Measurements from ENCODE around the gene DPM3. TPM values are rescaled to one million over a fixed set of nuclear protein-coding genes. Genes with fewer than 3 reads are reported as not detected.
A peak's percentile ranks its signal among the peaks of the same experiment; 100 is the strongest.

The DPM3 gene
- total and polyA plus RNA-seq, 9 of the 15 experiments (the other 6 are each of a cell fraction or from before 2014, with no cell fraction given): 3.7 to 120 (median 36.4) TPM

DNA sequence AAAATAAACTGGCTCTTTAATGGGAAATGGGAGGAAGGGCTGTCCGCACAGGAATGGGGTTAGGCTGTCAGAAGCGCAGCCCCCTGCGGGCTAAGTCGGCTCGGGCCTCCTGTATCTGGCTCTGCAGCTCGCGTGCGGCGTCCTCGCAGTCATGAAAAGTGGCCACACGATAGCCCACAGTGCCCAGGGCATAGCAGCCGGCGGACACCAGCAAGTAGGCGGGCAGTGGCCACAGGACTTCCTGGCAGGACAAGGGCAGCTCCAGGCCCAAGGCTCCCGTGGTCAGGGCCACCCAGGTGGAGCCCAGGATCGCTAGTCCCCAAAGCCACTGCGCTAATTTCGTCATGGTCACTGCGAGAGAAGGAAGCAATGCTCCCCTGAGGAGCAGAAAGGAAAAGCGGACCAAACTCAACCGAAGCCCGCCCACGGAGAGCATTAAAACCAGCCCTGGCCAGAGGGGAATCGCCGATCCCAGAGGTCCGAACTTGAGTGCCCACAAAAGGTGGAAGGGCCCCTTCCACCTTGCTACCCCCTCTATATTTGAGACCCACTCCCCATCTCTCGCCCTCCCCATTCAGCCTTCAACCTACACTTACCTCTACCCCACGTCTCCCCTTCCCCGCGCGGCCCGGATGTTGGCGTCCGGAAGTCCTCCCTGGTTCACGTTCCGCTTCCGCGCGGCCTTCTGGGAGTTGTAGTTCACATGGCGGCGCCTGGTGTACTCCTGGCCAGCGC is at the start of gene DPM3 (continued):
- TF ChIP-seq MYNN (IDR thresholded peaks at IDR 0.05): no peak
- TF ChIP-seq MYNN (CRISPR knock-in tag; IDR thresholded peaks at IDR 0.05): no peak
- TF ChIP-seq POLR3A (IDR thresholded peaks at IDR 0.05; ENCODE audit: borderline replicate concordance, extremely low read depth, insufficient read depth, insufficient read length): no peak
- no peak for TF ChIP-seq NR2F6 (CRISPR knock-in tag; IDR thresholded peaks at IDR 0.05)
- TF ChIP-seq TFAM (CRISPR knock-in tag; conservative IDR thresholded peaks at IDR 0.05): no peak
- TF ChIP-seq, protein P1, sequence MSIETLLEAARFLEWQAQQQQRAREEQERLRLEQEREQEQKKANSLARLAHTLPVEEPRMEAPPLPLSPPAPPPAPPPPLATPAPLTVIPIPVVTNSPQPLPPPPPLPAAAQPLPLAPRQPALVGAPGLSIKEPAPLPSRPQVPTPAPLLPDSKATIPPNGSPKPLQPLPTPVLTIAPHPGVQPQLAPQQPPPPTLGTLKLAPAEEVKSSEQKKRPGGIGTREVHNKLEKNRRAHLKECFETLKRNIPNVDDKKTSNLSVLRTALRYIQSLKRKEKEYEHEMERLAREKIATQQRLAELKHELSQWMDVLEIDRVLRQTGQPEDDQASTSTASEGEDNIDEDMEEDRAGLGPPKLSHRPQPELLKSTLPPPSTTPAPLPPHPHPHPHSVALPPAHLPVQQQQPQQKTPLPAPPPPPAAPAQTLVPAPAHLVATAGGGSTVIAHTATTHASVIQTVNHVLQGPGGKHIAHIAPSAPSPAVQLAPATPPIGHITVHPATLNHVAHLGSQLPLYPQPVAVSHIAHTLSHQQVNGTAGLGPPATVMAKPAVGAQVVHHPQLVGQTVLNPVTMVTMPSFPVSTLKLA (conservative IDR thresholded peaks at IDR 0.05): peak; percentile 42 to 64; a peak in 3 of 4 replicates
- TF ChIP-seq, protein P2, sequence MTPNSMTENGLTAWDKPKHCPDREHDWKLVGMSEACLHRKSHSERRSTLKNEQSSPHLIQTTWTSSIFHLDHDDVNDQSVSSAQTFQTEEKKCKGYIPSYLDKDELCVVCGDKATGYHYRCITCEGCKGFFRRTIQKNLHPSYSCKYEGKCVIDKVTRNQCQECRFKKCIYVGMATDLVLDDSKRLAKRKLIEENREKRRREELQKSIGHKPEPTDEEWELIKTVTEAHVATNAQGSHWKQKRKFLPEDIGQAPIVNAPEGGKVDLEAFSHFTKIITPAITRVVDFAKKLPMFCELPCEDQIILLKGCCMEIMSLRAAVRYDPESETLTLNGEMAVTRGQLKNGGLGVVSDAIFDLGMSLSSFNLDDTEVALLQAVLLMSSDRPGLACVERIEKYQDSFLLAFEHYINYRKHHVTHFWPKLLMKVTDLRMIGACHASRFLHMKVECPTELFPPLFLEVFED (CRISPR knock-in tag; conservative IDR thresholded peaks at IDR 0.05): peak; percentile 70; the same call in 1 of the 2 replicates
- no peak for TF ChIP-seq ZNF175 (CRISPR knock-in tag; IDR thresholded peaks at IDR 0.05; ENCODE audit: low read depth)
- no peak for TF ChIP-seq ZNF717 (CRISPR knock-in tag; IDR thresholded peaks at IDR 0.05)
- TF ChIP-seq, protein P3, sequence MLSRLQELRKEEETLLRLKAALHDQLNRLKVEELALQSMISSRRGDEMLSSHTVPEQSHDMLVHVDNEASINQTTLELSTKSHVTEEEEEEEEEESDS (CRISPR knock-in tag; IDR thresholded peaks at IDR 0.05): no peak
- no peak for TF ChIP-seq RBM14 (IDR thresholded peaks at IDR 0.05; ENCODE audit: borderline replicate concordance, insufficient read depth, low read depth, low read length)
- TF ChIP-seq CEBPG (CRISPR knock-in tag; IDR thresholded peaks at IDR 0.05): peak; percentile 22; the same call in 1 of the 2 replicates
- peak in 1 of 2 experiments; percentile 16; a peak in 1 of 4 replicates for TF ChIP-seq CEBPG (tag; conservative IDR thresholded peaks at IDR 0.05 in 1 of 2, IDR thresholded peaks at IDR 0.05 in 1 of 2)
- TF ChIP-seq NFRKB (IDR thresholded peaks at IDR 0.05; ENCODE audit: low read depth): peak; percentile 75
- TF ChIP-seq SAFB (IDR thresholded peaks at IDR 0.05; ENCODE audit: borderline replicate concordance, low read depth, low read length): no peak
- TF ChIP-seq E2F3 (CRISPR knock-in tag; IDR thresholded peaks at IDR 0.05): no peak
- TF ChIP-seq, protein P4, sequence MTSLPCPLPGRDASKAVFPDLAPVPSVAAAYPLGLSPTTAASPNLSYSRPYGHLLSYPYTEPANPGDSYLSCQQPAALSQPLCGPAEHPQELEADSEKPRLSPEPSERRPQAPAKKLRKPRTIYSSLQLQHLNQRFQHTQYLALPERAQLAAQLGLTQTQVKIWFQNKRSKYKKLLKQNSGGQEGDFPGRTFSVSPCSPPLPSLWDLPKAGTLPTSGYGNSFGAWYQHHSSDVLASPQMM (CRISPR knock-in tag; IDR thresholded peaks at IDR 0.05): no peak
- no peak for TF ChIP-seq FOS (IDR thresholded peaks at IDR 0.05; ENCODE audit: extremely low read depth, insufficient read length)
- peak; percentile 62 for TF ChIP-seq NFIC (IDR thresholded peaks at IDR 0.05)
- TF ChIP-seq, protein P5, sequence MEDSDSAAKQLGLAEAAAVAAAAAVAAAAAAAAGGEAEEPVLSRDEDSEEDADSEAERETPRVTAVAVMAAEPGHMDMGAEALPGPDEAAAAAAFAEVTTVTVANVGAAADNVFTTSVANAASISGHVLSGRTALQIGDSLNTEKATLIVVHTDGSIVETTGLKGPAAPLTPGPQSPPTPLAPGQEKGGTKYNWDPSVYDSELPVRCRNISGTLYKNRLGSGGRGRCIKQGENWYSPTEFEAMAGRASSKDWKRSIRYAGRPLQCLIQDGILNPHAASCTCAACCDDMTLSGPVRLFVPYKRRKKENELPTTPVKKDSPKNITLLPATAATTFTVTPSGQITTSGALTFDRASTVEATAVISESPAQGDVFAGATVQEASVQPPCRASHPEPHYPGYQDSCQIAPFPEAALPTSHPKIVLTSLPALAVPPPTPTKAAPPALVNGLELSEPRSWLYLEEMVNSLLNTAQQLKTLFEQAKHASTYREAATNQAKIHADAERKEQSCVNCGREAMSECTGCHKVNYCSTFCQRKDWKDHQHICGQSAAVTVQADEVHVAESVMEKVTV (CRISPR knock-in tag; IDR thresholded peaks at IDR 0.05): no peak
- TF ChIP-seq PHB (CRISPR knock-in tag; IDR thresholded peaks at IDR 0.05): no peak
- no peak for TF ChIP-seq NCOA4 (IDR thresholded peaks at IDR 0.05; ENCODE audit: partially characterized antibody)
- TF ChIP-seq NFE2L1 (tag; IDR thresholded peaks at IDR 0.05; ENCODE audit: borderline replicate concordance, low read depth): no peak
- TF ChIP-seq ZNF263 (CRISPR knock-in tag; IDR thresholded peaks at IDR 0.05; ENCODE audit: borderline replicate concordance): peak; percentile 72; the same call in 1 of the 2 replicates

Measured in K562 (cell line).